ENCODE measurements around the gene GALR2.

The GALR2 gene

GRCh38 chr17:76094046-76094445 is 19.5 kb downstream of the GALR2 start:
- no peak for DNase-seq (ENCODE audit: low spot score)

- no peak for DNase-seq (ENCODE audit: low spot score)
These were observed 21.4 kb downstream of the GALR2 start for GRCh38 chr17:76095943-76096342.

GRCh38 chr17:76097716-76098295 is 23.2 kb downstream of the GALR2 start:
- no peak for DNase-seq (ENCODE audit: low spot score)

GRCh38 chr17:76102944-76103273 is 28.3 kb downstream of the GALR2 start:
- DNase-seq (ENCODE audit: low spot score): no peak

- peak; percentile 95 for DNase-seq (ENCODE audit: low spot score)
These were observed 28.9 kb downstream of the GALR2 start, which contains the start of gene EXOC7 for GRCh38 chr17:76103274-76104139. Gene EXOC7, minus strand, starts transcription at chr17:76103787. Its CDS starts 95 bp downstream, at chr17:76103692.

- DNase-seq (ENCODE audit: low spot score): no peak
These were observed 29.7 kb downstream of the GALR2 start for GRCh38 chr17:76104140-76104895.

- DNase-seq (ENCODE audit: low spot score): no peak
These were observed 30.3 kb downstream of the GALR2 start for GRCh38 chr17:76104896-76105231.

GRCh38 chr17:76106703-76107102 is 32.1 kb downstream of the GALR2 start:
- DNase-seq (ENCODE audit: low spot score): no peak

GRCh38 chr17:76107509-76107908 is 32.9 kb downstream of the GALR2 start:
- peak; percentile 61 for DNase-seq (ENCODE audit: low spot score)

GRCh38 chr17:76111956-76112355 is 37.4 kb downstream of the GALR2 start:
- DNase-seq (ENCODE audit: low spot score): no peak

- DNase-seq (ENCODE audit: low spot score): no peak
These were observed 40.7 kb downstream of the GALR2 start for GRCh38 chr17:76115138-76115754.

GRCh38 chr17:76119409-76120371 is 45.1 kb downstream of the GALR2 start:
- no peak for DNase-seq (ENCODE audit: low spot score)

GRCh38 chr17:76120658-76121008 is 46.1 kb downstream of the GALR2 start:
- no peak for DNase-seq (ENCODE audit: low spot score)

- no peak for DNase-seq (ENCODE audit: low spot score)
These were observed 47.4 kb downstream of the GALR2 start for GRCh38 chr17:76121932-76122430.

- DNase-seq (ENCODE audit: low spot score): no peak
These were observed 48.0 kb downstream of the GALR2 start for GRCh38 chr17:76122431-76123190.

GRCh38 chr17:76123191-76123499 is 48.6 kb downstream of the GALR2 start:
- no peak for DNase-seq (ENCODE audit: low spot score)

GRCh38 chr17:76123749-76124581 is 49.4 kb downstream of the GALR2 start:
- DNase-seq (ENCODE audit: low spot score): no peak

- no peak for DNase-seq (ENCODE audit: low spot score)
These were observed 50.2 kb downstream of the GALR2 start for GRCh38 chr17:76124582-76125390.

GRCh38 chr17:76125391-76125675 is 50.8 kb downstream of the GALR2 start:
- no peak for DNase-seq (ENCODE audit: low spot score)
